Upper lobe of left lung (tissue), 4 donors: ENCODE results near the gene NRROS.

Experiments used
- EP300 ChIP-seq, 4 donors: sonication (generic); formaldehyde crosslinking; IDR thresholded peaks; one replicate each; pipeline ENCODE4 v1.5.1; 2017; ENCODE audit warnings: antibody characterized with exemption in 4 of 4, control low read depth in 2 of 4
- POLR2A ChIP-seq, 4 donors: fragments of 450-650 bp; IDR thresholded peaks; one replicate each; pipeline ENCODE4 v1.5.1; 2016 to 2017; ENCODE audit warnings: antibody characterized with exemption in 4 of 4, mild to moderate bottlenecking in 2 of 4
- POLR2AphosphoS5 ChIP-seq, 2 donors: sonication (generic); formaldehyde crosslinking; IDR thresholded peaks; one replicate each; pipeline ENCODE4 v1.5.1; 2017; ENCODE audit warnings: antibody characterized with exemption in 2 of 2
- TF ChIP-seq, protein P1 (sequence below), 6 experiments: fragments of 450-650 bp in 4 of 6; fragments of 200-600 bp in 2 of 6; sonication (generic) in 2 of 6; IDR thresholded peaks; one replicate each; pipeline ENCODE4 v1.5.1; 2016 to 2019; ENCODE audit warnings: antibody characterized with exemption in 6 of 6

GRCh38 chr3:196646666-196647216 lies 7.2 kb downstream of the NRROS start:
- TF ChIP-seq, protein P1, sequence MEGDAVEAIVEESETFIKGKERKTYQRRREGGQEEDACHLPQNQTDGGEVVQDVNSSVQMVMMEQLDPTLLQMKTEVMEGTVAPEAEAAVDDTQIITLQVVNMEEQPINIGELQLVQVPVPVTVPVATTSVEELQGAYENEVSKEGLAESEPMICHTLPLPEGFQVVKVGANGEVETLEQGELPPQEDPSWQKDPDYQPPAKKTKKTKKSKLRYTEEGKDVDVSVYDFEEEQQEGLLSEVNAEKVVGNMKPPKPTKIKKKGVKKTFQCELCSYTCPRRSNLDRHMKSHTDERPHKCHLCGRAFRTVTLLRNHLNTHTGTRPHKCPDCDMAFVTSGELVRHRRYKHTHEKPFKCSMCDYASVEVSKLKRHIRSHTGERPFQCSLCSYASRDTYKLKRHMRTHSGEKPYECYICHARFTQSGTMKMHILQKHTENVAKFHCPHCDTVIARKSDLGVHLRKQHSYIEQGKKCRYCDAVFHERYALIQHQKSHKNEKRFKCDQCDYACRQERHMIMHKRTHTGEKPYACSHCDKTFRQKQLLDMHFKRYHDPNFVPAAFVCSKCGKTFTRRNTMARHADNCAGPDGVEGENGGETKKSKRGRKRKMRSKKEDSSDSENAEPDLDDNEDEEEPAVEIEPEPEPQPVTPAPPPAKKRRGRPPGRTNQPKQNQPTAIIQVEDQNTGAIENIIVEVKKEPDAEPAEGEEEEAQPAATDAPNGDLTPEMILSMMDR (IDR thresholded peaks at IDR 0.05) = no peak
- no peak for TF ChIP-seq POLR2A (IDR thresholded peaks at IDR 0.05)
- TF ChIP-seq POLR2AphosphoS5 (IDR thresholded peaks at IDR 0.05) = no peak
- TF ChIP-seq EP300 (IDR thresholded peaks at IDR 0.05) = no peak
